NOMO-1 treated with DMSO at 0.1 percent for 48 hours (cell line): ENCODE data around the gene OTOF.

Experiments
- DNase-seq: peaks from one replicate; lab custom pipeline; 2025; ENCODE audit not compliant: unreplicated experiment; lab: John Stamatoyannopoulos, UW

Gene OTOF

GRCh38 chr2:26414311-26414710, 63.6 kb downstream of the OTOF start:
- no peak for DNase-seq

- DNase-seq, result peak; percentile 77
Observed at GRCh38 chr2:26412091-26412673, 65.7 kb downstream of the OTOF start.

GRCh38 chr2:26411419-26411818, 66.5 kb downstream of the OTOF start:
- no peak for DNase-seq

GRCh38 chr2:26410764-26411243, 67.1 kb downstream of the OTOF start:
- no peak for DNase-seq

- DNase-seq, result no peak
Observed at GRCh38 chr2:26409785-26410184, 68.1 kb downstream of the OTOF start.

- no peak for DNase-seq
Observed at GRCh38 chr2:26407526-26407925, 70.4 kb downstream of the OTOF start.
